Heart left ventricle (tissue), 16 donors: ENCODE results near the gene PRSS50. TPM values are rescaled to one million over a fixed set of nuclear protein-coding genes. Genes with fewer than 3 reads are reported as not detected.
A peak's percentile ranks its signal among the peaks of the same experiment; 100 is the strongest.

Source experiments
- ATAC-seq, 4 donors: fragments of 200-7000 bp; cut with Tn5 transposase; one replicate each; pipeline ENCODE4 v1.9.1; 2020 to 2022; ENCODE audit warnings: moderate library complexity in 4 of 4, mild to moderate bottlenecking in 3 of 4, moderate number of reproducible peaks in 1 of 4
- DNase-seq, 5 donors: peaks; one replicate each; pipeline ENCODE4 v3.0.0-alpha.2; 2020
- H3K27ac ChIP-seq, 12 donors: fragments of 200-600 bp; sonication (generic) in 4 of 12; one replicate each; pipeline versions ENCODE4 v1.5.0 to v1.8.0; 2016 to 2022; ENCODE audit warnings: mild to moderate bottlenecking in 2 of 12
- H3K27me3 ChIP-seq, 9 donors: fragments of 200-600 bp; sonication (generic) in 2 of 9; one replicate each; pipeline versions ENCODE4 v1.5.1 to v1.8.0; 2016 to 2022; ENCODE audit warnings: mild to moderate bottlenecking in 3 of 9
- H3K36me3 ChIP-seq, 9 donors: fragments of 200-600 bp; sonication (generic) in 2 of 9; one replicate each; pipeline versions ENCODE4 v1.5.0 to v1.8.0; 2018 to 2022; ENCODE audit warnings: mild to moderate bottlenecking in 2 of 9
- H3K4me1 ChIP-seq, 12 donors: fragments of 200-600 bp; sonication (generic) in 4 of 12; one replicate each; pipeline versions ENCODE4 v1.5.0 to v1.8.0; 2016 to 2022; ENCODE audit warnings: mild to moderate bottlenecking in 3 of 12
- H3K4me3 ChIP-seq, 12 donors: fragments of 200-600 bp; sonication (generic) in 4 of 12; one replicate each; pipeline versions ENCODE4 v1.5.0 to v1.8.0; 2017 to 2022; ENCODE audit warnings: mild to moderate bottlenecking in 9 of 12, moderate library complexity in 4 of 12
- H3K9me3 ChIP-seq, 12 donors: fragments of 200-600 bp; sonication (generic) in 4 of 12; one replicate each; pipeline versions ENCODE4 v1.5.0 to v1.8.0; 2016 to 2022; ENCODE audit warnings: mild to moderate bottlenecking in 1 of 12
- CTCF ChIP-seq, 12 donors: fragments of 200-600 bp; sonication (generic) in 4 of 12; IDR thresholded peaks; one replicate each; pipeline versions ENCODE4 v1.5.0 to v1.8.0; 2018 to 2022; ENCODE audit warnings: antibody characterized with exemption in 12 of 12, mild to moderate bottlenecking in 5 of 12
- POLR2A ChIP-seq, 2 donors: fragments of 450-650 bp; IDR thresholded peaks; one replicate each; pipeline ENCODE4 v1.6.1; 2017; ENCODE audit warnings: antibody characterized with exemption in 2 of 2, mild to moderate bottlenecking in 2 of 2, moderate library complexity in 2 of 2
- WGBS, 4 donors: extraction: QIAGEN DNeasy Blood & Tissue Kit in 2 of 4; methylation state at CpG; one replicate each; pipeline versions ENCODE4 v1.1.5 to v1.1.7; 2013 to 2018; 5-methylcytosine and 5-hydroxymethylcytosine counted together
- intact Hi-C, 10 donors: fragments of 100-400 bp; cut with DNase I; formaldehyde crosslinking; loops; one replicate each; pipeline versions ENCODE4 v1.11.1 to v1.14.2; 2022
- polyA plus RNA-seq, 2 donors: library from polyadenylated mRNA; stranded (reverse); fragments of 200-250 nt; gene quantifications; one replicate each; pipeline ENCODE4 v1.2.3, GENCODE V29; 2013
- total RNA-seq, 9 donors: library from RNA; depleted of rRNA in 2 of 9; stranded (reverse); fragments of >200 nt in 2 of 9; fragmentation: NEBNext Ultra II Directional in 3 of 9; extraction: Animal tissue kit (Norgen Biotek cat#: 25700) in 3 of 9; gene quantifications; one replicate each; pipeline versions ENCODE4 v1.1.0 to v1.2.4, GENCODE V29; 2016 to 2023
- donor health status: ischemic (EF 13 %, LVEDD 7.1; RV severe dilation, severe dysfunction).
- donor health status: healthy with polysubstance abuse.
- donor health status: DM: no; HTN: yes; CAD: no.
- donor health status: DM: no; HTN: no; CAD: no.
- donor health status: ischemic (EF 25% LVEDD 6.9; RV normal size, moderate dysfunction).
- donor health status: ischemic (EF 25% LVEDD 5.7; RV mildly dilated, moderate dysfunction).
- donor health status: healthy.
- donor health status: DM: yes; HTN: yes; CAD: no.
- donor health status: ischemic (EF 35%, LVEDD 5.7; RV mildly dilated, moderate dysfunction).
- donor health status: nonischemic (EF 11% LVEDD 7.7; RV severe dilation, severe dysfunction).
- donor health status: DM: yes; HTN: yes; CAD: no.
- donor health status: PGD.
- donor health status: ischemic (EF 29% LVEDD 5.4; RV normal size, mild dysfunction).
- donor health status: nonischemic (EF 23%, LVEDD 6.1; RV moderate dilation, normal function).

Gene PRSS50
- total and polyA plus RNA-seq, 11 donors = 0.06 to 0.65 (median 0.35) TPM; not detected in 2

- DNase-seq (no peak), ATAC-seq (peak in 1 of 4 donors; percentile 15)
- H3K27ac ChIP-seq = no peak overlapping the region
- WGBS, 4 donors = 79 to 93% (median 85%) methylated on average over 4 of the region's 4 CpGs
- H3K4me1 ChIP-seq = peaks cover 0 to 5% (median 0%) of the 10 kb centered on the region in 12 donors
- peaks cover 0 to 7% (median 0%) of the 10 kb centered on the region in 9 donors for H3K27me3 ChIP-seq
- H3K4me3 ChIP-seq = no peak overlapping the region
- H3K36me3 ChIP-seq = no peaks in the 10 kb centered on the region
- intact Hi-C loops = no loop called here
- no peaks in the 10 kb centered on the region for H3K9me3 ChIP-seq
- TF ChIP-seq POLR2A (IDR thresholded peaks at IDR 0.05) (no peak), CTCF (IDR thresholded peaks at IDR 0.05) (no peak)
Observed at GRCh38 chr3:46729038-46729437, 11.4 kb upstream of the PRSS50 start.

- TF ChIP-seq CTCF (IDR thresholded peaks at IDR 0.05) (no peak), POLR2A (IDR thresholded peaks at IDR 0.05) (no peak)
- ATAC-seq = peak in 3 of 4 donors; percentile 32 to 67 (median 34)
Observed at GRCh38 chr3:46725621-46726314, 8.1 kb upstream of the PRSS50 start.

GRCh38 chr3:46724424-46724823 lies 6.8 kb upstream of the PRSS50 start:
- H3K9me3 ChIP-seq = peaks cover 0 to 3% (median 0%) of the 10 kb centered on the region in 12 donors
- peaks cover 0 to 5% (median 0%) of the 10 kb centered on the region in 12 donors for H3K4me1 ChIP-seq
- no peak overlapping the region for H3K4me3 ChIP-seq
- 64 to 88% (median 68%) methylated on average over 4 of the region's 4 CpGs for WGBS, 4 donors
- DNase-seq = no peak
- peaks cover 0 to 6% (median 0%) of the 10 kb centered on the region in 9 donors for H3K27me3 ChIP-seq
- TF ChIP-seq POLR2A (IDR thresholded peaks at IDR 0.05) (no peak), CTCF (IDR thresholded peaks at IDR 0.05) (no peak)
- no peak overlapping the region for H3K27ac ChIP-seq
- no peak for ATAC-seq
- no peaks in the 10 kb centered on the region for H3K36me3 ChIP-seq
- intact Hi-C loops = loop anchor here in 1 of 10 donors (5.0 kb wide), 1 partner anchor 103 kb away; no protein-coding TSS in a partner anchor

More at GRCh38 chr3:46725621-46726314, 8.1 kb upstream of the PRSS50 start:
- H3K9me3 ChIP-seq = peaks cover 0 to 3% (median 0%) of the 10 kb centered on the region in 12 donors
- H3K27ac ChIP-seq = no peak overlapping the region
- H3K4me1 ChIP-seq = peaks cover 0 to 5% (median 0%) of the 10 kb centered on the region in 12 donors
- no peak for DNase-seq
- intact Hi-C loops = no loop called here
- no peaks in the 10 kb centered on the region for H3K36me3 ChIP-seq
- H3K4me3 ChIP-seq = no peak overlapping the region
- H3K27me3 ChIP-seq = peaks cover 0 to 6% (median 0%) of the 10 kb centered on the region in 9 donors
- WGBS, 4 donors = 52 to 61% (median 55%) methylated on average over 6 of the region's 6 CpGs

GRCh38 chr3:46722443-46722842 lies 4.8 kb upstream of the PRSS50 start:
- 89 to 94% (median 92%) methylated on average over 5 of the region's 5 CpGs for WGBS, 4 donors
- Histone ChIP-seq H3K36me3 (no peaks in the 10 kb centered on the region), H3K4me1 (peaks cover 0 to 7% (median 0%) of the 10 kb centered on the region in 12 donors), H3K27me3 (peaks cover 0 to 15% (median 5%) of the 10 kb centered on the region in 9 donors), H3K27ac (no peak overlapping the region), H3K4me3 (no peak overlapping the region), H3K9me3 (peaks cover 0 to 3% (median 0%) of the 10 kb centered on the region in 12 donors)
- TF ChIP-seq POLR2A (IDR thresholded peaks at IDR 0.05) = no peak
- no peak for TF ChIP-seq CTCF (IDR thresholded peaks at IDR 0.05)
- no peak for DNase-seq
- ATAC-seq = no peak
- intact Hi-C loops = loop anchor here in 1 of 10 donors (5.0 kb wide), 1 partner anchor 105 kb away; no protein-coding TSS in a partner anchor
